D721Med (cell line): ENCODE data around the gene SMPDL3B.

Source experiments
- DNase-seq: peaks from one replicate; pipeline ENCODE4 v3.0.0; 2011; ENCODE audit warnings: low spot score; ENCODE audit not compliant: insufficient read length
- FAIRE-seq: peaks from 2 replicates; lab custom pipeline; 2011; peaks lifted over from hg19 to GRCh38; lab: Jason Lieb, UNC
- TF ChIP-seq, protein P1 (sequence below): IDR thresholded peaks from 2 replicates; pipeline ENCODE4 v1.5.1; 2012; ENCODE audit warnings: mild to moderate bottlenecking, control low read depth; ENCODE audit not compliant: insufficient read depth; ENCODE audit errors: missing control alignments

Gene SMPDL3B

DNA sequence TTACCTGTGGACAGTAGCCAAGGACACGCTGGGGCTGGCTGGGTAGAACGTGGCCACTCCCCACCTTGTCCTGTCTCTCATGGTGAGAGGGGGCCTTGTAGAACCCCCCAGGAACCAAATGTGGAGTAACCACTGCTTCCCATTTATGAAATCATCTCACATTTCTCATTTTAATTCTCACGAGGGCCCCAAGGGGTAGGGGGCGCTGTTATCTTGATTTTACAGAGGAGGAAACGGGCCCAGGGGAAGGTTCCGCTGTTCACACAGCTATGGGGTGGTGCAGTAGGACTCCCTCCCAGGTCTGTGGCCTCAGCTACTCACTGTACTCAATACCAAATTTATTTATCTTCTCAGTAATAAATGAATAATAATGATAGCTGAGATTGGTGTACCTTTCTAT is 5.5 kb downstream of the SMPDL3B start:
- TF ChIP-seq, protein P1, sequence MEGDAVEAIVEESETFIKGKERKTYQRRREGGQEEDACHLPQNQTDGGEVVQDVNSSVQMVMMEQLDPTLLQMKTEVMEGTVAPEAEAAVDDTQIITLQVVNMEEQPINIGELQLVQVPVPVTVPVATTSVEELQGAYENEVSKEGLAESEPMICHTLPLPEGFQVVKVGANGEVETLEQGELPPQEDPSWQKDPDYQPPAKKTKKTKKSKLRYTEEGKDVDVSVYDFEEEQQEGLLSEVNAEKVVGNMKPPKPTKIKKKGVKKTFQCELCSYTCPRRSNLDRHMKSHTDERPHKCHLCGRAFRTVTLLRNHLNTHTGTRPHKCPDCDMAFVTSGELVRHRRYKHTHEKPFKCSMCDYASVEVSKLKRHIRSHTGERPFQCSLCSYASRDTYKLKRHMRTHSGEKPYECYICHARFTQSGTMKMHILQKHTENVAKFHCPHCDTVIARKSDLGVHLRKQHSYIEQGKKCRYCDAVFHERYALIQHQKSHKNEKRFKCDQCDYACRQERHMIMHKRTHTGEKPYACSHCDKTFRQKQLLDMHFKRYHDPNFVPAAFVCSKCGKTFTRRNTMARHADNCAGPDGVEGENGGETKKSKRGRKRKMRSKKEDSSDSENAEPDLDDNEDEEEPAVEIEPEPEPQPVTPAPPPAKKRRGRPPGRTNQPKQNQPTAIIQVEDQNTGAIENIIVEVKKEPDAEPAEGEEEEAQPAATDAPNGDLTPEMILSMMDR: peak; percentile 52
- no peak for FAIRE-seq
- no peak for DNase-seq

DNA sequence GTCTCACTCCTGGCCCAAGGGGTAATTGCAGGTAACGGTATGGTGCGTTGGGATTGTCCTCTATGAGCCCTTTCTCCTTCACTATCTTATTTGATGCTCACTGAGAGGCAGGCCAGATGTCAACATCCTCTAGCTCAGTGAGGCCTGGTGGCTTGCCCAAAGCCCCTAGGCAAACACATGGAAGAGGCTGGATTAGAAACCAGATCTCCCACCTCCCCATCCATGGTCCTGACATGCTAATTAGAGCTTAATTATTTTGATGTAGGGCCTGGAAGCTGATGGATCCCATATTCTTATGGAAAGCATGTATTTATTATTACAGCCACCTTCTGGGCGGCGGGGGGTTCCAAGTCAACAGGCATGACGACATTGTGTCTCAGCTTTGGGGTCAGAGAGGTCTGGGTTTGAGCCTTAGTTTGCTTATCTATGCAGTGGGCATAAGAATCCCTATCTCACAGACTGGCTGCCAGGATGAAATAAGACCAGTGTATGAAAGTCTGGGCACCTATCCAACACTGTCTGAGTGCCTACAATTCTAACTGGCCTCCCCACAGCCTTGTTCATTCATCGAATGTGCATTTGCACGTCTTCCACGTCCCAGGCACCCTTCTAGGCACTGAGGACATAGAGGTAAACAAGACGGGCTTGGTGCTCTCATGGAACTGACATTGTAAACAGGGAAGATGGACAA is 6.2 kb downstream of the SMPDL3B start:
- FAIRE-seq: no peak
- DNase-seq: no peak
- TF ChIP-seq, protein P1: no peak

DNA sequence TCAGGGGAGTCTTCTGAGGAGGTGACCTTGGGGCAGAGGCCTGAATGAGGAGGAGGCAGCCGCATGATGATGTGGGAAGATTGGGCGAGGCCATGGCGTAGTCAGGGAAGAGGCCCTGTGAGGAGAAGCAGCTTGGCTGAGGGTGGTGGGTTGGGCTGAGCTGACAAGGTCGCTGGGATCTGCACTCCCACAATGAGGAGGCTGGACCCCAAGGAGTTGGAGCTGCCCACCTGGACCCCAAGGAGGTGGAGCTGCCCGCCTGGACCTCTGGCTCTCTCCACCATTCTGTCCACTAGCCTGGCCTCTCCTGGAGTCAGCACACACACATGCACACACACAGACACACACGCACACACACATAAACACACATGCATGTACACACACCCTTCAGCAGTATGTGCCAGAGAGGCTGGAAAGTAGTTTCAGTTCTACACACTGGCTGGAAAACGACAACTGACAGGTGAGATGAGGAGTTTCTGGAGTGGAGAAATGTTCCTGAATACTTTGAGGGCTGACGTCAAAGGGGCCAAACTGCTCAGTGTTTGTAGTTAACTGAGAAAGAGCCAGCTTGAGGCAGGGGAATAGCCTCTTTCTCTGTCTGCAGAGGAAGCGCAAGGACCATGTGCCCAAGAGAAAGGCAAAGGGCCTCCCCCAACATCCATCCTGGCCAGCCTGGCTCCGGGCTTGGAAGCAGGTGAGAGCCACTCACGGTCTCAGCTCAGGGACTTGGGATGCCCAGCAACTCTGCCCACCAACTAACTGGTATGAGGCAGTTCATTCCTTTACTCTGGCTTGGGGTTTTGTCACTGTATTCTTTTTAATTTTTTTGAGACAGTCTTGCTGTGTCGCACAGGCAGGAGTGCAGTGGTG is 7.1 kb downstream of the SMPDL3B start:
- TF ChIP-seq, protein P1: no peak
- no peak for DNase-seq
- no peak for FAIRE-seq

DNA sequence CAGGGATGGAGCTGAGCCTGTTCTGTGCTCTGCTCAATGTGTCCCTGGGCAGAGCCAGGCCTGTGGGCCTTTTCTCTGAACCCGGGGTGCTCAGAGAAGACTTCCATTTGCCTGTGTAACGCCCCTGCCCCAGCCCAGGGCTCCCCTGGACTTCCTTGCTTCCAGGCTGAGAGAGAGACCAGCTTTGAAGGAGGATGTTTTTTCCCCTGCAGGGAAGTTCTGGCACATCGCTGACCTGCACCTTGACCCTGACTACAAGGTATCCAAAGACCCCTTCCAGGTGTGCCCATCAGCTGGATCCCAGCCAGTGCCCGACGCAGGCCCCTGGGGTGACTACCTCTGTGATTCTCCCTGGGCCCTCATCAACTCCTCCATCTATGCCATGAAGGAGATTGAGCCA is 10.2 kb downstream of the SMPDL3B start:
- TF ChIP-seq, protein P1: no peak
- no peak for FAIRE-seq
- DNase-seq: no peak

DNA sequence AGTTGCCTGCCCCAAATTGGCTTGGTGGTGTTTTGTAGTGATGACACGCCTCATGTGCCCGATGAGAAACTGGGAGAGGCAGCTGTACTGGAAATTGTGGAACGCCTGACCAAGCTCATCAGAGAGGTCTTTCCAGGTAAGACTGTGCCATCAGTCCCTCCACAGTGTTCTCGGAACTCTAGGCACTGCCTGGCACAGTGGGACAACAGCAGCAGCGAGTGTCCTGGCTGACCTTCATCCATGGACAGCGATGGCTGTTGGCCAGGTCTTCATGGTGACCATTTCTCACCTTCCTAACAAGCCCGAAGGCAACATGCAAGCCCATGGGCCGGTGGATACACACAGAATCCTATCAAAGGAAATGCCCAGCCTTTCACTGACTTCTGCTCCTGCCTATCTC is 14.2 kb downstream of the SMPDL3B start:
- TF ChIP-seq, protein P1: no peak
- FAIRE-seq (no peak), DNase-seq (no peak)

DNA sequence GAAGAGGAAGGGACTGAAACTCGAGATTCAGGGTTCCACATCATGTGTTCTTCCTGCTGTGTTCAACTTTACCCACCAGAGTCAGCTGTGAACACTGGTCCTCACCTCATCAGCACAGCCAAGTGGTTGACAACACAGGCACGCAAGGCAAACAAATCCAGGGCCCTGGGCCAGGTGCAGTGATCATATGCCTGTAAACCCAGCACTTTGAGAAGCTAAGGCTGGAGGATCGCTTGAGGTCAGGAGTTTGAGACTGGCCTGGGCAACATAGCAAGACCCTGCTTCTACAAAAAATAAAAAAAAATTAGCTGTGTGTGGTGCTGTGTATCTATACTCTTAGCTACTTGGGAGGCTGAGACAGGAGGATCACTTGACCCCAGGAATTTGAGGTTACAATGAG is 16.6 kb downstream of the SMPDL3B start:
- TF ChIP-seq, protein P1: no peak
- DNase-seq (no peak), FAIRE-seq (no peak)
